IPS-18c (cell line): ENCODE measurements around the gene BMP8B.
A peak's percentile ranks its signal among the peaks of the same experiment; 100 is the strongest.

ENCODE experiments used
- H3K4me3 ChIP-seq: 2 replicates; pipeline ENCODE4 v1.7.0; 2013; ENCODE audit warnings: low read depth, mild to moderate bottlenecking, low read length, moderate library complexity; ENCODE audit not compliant: insufficient read depth
- H3K9me3 ChIP-seq: one replicate; pipeline ENCODE4 v1.6.1; 2013; ENCODE audit warnings: mild to moderate bottlenecking, low read length, moderate library complexity; ENCODE audit not compliant: control insufficient read depth, insufficient read depth

Gene BMP8B

GRCh38 chr1:39720094-39720999, 68.3 kb downstream of the BMP8B start:
- no peak overlapping the region for H3K4me3 ChIP-seq

GRCh38 chr1:39717809-39718208, 70.9 kb downstream of the BMP8B start:
- H3K9me3 ChIP-seq = no peaks in the 10 kb centered on the region
- no peak overlapping the region for H3K4me3 ChIP-seq

More at GRCh38 chr1:39720094-39720999, 68.3 kb downstream of the BMP8B start:
- H3K9me3 ChIP-seq = no peaks in the 10 kb centered on the region

- H3K9me3 ChIP-seq = no peaks in the 10 kb centered on the region
- no peak overlapping the region for H3K4me3 ChIP-seq
These were observed 75.1 kb downstream of the BMP8B start for GRCh38 chr1:39713557-39713956.

- H3K9me3 ChIP-seq = no peaks in the 10 kb centered on the region
- no peak overlapping the region for H3K4me3 ChIP-seq
These were observed 76.7 kb downstream of the BMP8B start for GRCh38 chr1:39711966-39712340.

GRCh38 chr1:39711104-39711965, 77.3 kb downstream of the BMP8B start:
- Histone ChIP-seq H3K4me3 (peak overlapping the region; percentile 16; the same call in 1 of the 2 replicates), H3K9me3 (no peaks in the 10 kb centered on the region)

GRCh38 chr1:39707506-39707905, 81.2 kb downstream of the BMP8B start:
- H3K9me3 ChIP-seq = no peaks in the 10 kb centered on the region

More at GRCh38 chr1:39707506-39707905, 81.2 kb downstream of the BMP8B start:
- no peak overlapping the region for H3K4me3 ChIP-seq
